Hematopoietic multipotent progenitor cell treated with erythropoietin and hydrocortisone succinate and interleukin-3 and kit ligand, for 15 days (in vitro differentiated cells): ENCODE data around the gene PELI2.
"Not testable (repeated sequence)": the region's sequence is repeated elsewhere in the genome, so short reads cannot be mapped to it uniquely, and the experiment has no call there.

Source experiments
- DNase-seq: peaks from one replicate; pipeline ENCODE4 v3.0.0-alpha.2; 2015; ENCODE audit warnings: low spot score

The PELI2 gene

DNA sequence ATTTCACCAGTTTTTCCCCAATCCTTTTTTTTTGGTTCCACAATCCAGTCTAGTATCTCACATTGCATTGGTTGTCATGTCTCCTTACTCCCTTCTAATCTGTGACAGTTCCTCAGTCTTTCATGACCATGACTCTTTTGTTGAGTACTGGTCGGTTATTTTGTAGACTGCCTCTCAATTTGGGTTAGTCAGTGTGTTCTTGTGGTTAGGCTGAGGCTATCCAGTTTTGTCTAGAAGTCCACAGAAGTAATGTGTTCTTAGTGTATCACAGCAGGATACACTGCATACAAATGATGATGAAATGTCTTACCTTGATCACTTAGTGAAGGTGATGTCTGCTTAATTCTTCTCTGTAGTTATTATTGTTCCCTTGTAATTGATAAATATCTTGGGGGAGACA is 24.8 kb downstream of the PELI2 start:
- DNase-seq, result no peak

DNA sequence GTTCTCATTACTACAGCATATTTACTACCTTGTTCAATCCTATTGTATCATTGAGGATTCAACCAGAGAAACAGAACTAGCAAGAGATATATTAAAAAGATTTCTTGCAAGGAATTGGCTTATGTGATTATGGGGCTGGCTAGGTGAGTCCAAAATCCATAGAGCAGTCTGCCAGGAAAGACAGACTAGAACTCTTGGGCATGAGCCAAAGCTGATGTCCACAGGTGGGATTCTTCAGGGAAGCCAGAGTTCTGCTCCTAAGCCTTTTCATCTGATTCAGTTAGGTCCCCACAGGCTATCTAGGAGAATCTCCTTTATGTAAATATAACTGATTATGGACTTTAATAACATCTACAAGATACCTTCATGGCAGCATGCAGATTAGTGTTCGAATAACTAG is 26.0 kb downstream of the PELI2 start:
- no peak for DNase-seq

DNA sequence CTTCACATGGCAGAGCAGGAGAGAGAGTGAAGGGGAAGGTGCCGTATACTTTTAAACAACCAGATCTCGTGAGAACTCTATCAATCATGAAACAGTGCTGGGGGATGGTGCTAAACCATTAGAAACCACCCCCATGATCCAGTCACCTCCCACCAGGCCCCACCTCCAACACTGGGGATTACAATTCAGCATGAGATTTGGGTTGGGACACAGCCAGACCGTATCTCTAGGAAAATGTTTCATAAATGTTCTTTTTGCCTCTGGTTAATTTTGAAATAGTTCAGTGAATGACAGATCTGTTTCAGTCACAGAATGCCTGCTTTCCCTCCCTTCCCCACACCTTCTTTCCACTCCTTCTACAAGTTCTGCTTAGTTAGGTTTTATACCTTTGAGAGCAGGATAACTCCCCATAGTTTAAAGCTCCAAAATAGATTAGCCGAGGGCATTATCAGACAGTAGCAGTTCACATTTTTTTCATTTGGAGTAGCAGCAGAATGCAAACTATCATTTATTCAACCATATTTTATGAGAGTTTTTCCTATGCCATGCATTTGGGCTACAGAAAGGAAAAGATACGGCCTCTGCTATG is 27.1 kb downstream of the PELI2 start:
- DNase-seq, result no peak

DNA sequence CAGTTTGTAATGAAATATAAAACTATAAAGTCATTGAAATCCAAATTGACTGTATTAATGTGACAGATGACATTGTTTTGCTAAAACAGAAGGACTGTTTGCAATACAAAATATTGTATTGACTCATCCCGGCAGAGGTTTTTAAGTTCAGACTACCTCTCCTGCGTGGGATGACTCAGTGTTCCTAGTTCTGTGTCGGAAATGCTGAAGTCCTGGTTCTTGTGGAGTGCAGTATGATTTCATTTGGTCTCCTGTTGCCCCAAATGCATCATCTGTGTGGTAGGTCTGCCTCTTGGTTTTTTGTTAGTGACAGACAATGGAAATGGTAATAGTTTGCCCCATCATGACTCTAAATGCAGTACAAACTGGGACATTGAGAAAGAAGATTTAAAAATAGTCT is 27.8 kb downstream of the PELI2 start:
- no peak for DNase-seq

DNA sequence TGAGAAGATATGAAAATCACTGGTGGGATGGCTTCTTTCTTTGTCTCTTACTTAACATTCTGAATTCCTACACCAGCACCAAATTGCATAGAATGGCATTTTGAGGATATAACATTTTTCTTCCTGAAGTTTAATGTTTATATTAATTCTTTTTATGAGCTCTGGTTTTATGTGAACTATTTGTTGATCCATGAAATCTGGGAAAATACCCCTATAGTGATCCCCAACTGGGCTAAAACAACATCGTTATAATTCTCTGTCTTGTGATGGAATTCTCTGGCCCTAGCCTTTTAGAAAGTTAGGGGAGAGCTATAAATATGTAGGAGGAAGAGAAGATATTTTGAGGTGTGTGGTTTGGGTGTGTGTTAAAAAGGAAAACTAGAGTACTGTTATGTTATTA is 29.2 kb downstream of the PELI2 start:
- DNase-seq, result no peak

DNA sequence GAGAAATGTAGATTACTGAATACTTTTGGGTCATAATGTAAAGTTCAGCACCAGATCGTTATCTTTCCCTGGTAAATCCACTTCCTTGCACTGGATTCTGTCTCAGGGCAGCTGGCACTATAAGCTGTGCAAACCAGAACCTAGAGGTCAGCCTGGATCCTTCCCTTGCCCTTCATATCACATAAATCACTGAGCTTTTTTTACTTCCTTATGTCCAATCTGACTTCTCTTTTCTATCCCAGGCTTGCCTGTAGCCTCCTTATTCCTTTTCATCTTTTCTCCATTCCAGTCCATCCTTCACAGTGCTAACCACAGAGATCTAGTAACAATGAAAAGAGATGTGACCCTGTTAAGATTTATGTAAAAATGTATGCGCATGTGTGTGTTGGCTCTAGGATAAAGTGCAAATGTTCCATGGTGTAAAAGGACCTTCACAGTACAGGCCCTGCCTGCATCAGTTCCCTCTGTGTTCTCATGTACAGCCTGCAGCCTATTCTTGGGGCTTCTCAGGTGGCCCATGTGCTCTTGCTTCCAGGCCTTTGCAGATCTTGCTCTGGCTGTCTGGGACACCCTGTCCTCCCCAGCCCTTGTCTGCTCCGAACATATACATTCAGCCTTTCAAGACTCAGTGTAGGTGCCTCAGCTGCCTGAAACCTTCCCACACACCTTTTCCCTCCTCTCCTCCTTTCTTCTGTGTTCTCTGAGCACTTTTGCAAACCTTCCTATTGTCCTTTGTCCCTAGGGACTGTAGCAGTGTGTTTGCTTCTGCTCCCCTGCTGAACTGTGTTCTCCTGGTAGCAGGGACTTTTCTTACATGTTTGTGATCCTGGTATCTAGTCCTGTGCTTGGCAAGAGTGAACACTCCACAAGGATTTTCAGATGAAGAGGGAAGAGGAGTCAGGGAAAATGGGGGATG is 30.0 kb downstream of the PELI2 start:
- DNase-seq, result no peak

DNA sequence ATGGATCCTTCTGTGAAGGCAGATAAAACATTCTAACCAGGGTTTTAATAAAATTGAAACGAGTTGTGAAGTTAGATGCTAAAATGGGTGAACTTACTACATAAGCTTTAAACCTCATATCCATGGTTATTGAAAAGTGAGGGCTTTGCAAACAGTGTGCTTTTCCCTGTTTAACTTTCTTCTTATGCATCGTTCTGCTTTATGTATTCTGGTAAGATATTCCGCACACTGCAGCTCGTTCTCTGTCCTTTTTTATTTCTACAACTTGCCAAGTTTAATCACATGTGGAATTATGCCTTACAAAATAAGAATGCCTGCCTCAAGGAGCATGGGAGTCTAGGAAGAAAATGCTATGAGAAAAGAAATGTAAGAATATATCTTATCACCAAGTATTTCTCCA is 30.9 kb downstream of the PELI2 start:
- DNase-seq, result no peak

DNA sequence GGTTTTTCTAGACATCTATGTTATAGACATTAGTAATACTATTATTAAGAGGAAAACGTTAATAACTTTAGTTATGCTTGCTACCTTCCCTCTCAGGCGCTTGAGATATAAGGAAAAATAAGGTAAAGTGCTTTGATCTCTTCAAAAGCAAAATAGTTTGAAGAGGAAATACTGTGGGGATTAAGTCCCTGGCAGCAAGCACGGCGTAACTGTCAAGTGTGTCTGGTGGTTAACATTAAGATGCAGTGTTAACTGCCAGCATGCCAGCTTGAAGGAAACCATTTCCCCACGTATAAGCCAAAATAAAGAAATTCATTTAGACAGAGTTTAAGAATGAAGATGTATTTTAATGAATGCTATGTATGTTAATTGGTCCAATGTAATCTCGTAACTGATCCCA is 31.8 kb downstream of the PELI2 start:
- no peak for DNase-seq

DNA sequence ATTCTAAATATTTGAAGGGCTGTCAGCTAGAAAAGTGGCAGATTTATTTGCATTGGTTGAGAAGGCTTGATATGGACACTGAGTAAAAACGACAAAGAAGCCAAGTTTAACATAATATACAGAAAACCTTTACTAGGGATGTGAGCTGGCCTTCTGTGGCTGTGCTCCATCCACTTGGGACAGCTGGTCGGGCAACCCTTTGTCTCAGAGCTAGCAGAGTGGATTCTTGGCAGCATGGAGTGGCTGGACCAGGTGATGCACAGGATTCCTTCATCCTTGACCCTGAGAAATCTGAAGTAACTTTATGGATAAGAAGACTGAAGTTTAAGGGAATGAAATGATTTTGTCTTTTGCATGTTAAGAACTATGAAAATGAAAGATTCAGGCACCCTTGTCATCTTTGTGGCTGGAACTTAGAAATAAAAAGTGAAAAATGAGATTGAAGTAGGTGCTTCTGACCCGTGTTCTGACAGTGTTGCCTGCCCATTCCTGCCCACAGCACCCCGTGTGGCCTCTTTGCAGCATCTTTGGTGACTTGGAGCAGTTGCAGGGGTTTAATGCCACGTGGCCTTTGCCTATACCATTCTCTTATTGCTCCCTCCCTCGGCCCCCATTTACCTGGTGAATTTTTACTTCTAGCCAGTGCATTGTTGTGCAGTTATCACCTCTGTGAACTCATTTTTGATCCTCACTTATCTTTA is 32.6 kb downstream of the PELI2 start:
- DNase-seq, result no peak

DNA sequence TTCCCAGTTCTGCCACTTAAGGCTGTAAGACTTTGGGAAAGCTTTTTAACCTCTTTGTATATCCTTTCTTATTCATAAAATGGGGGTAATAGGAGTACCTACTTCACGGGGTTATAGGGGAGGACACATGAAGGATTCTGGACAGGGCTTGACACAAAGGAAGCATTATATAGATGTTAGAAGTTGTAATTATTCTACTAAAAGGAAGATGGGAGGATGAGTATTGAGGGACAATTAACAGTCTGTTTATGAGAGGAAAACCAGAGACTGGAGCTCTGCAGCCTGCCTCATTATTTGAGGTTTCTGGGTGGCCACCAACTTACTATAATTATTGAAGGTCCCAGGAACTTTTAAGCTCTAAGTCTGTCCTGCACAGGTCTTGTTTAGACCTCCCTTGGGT is 34.0 kb downstream of the PELI2 start:
- DNase-seq, result no peak

DNA sequence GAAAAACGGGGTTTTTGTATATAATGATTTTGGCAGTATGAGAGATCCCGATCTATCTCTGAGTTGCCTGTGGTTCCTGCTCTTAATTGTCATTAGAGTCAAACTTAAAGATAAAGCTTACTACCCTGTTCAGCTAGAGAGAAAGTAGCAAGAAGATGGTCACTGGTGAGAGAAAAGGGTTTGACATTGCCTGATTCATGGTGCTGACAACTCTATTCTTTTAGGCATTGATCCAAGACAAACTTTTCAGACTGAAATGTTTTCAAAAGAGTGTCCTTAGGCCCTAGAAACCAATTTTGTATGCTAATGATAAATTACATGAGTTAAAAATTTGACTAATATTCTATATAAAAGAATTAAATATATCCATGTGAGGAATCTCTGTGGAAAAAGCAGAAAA is 35.1 kb downstream of the PELI2 start:
- DNase-seq, result no peak

DNA sequence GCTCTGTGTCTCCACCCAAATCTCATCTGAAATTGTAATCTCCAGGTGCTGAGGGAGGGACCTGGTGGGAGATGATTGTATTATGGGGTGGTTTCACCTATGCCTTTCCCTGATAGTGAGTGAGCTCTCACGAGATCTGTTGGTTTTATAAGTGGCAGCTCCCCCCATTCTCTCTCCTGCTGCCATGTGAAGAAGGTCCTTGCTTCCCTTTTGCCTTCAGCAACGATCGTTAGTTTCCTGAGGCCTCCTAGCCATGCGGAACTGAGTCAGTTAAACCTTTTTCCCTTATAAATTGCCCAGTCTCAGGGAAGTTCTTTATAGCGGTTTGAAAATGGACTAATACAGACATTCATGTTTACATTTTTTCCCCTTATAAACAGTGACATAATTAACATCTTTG is 36.1 kb downstream of the PELI2 start:
- no peak for DNase-seq

DNA sequence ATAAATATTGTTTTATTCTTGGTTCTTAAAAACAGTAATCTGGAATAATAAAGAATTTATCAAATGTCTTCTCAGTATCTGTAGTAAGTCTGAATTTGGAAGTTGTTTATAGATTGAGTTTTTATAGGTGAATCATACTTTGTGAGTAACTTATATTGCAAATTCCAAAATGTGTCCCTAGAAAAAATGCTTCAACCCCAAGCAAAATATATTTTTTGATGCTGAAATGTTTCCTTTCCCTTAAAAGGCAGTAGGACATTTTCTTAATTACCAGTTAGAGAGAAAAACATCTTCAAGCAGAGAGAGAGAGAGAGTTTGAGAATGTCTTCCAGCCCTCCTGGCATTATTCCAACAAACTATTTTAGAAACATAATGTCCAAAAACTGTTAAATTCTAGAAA is 37.9 kb downstream of the PELI2 start:
- DNase-seq, result no peak

DNA sequence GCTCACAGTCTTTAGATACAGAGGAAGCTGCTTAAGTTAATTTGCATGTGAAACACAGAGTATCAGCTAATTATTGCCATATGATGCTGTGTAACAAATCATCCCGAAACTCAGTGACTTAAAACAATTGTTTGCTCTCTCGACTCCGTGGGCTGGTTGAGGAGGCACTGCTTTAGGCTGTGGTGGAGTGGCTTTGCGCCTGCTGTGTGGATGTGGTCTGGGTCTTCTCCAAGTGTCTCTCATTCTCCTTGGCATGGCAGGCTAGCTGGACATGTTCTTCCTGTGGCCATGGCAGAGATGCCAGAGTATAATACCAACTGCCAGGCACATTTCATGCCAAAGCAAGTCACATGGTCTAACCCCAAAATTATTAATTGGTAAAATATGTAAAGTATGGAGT is 40.9 kb downstream of the PELI2 start:
- no peak for DNase-seq

DNA sequence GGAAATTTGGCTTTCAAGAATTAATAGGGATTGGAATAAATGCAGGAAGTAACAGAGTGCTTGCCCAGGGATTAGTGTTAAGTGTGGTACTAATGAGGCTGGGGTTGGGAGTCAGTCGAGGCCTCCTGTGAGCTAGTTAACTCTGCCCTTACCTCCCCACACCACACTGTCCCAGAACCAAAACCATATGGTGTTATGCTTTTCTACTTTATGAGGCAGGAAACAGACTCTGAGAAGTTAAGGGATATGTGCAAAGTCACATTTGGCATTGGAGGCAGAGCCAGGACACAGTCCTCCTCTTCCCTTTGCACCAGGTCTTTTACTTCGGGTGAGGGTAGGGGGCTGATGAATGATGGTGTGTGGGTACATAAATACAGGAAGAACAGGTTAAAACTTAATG is 41.9 kb downstream of the PELI2 start:
- DNase-seq, result no peak

DNA sequence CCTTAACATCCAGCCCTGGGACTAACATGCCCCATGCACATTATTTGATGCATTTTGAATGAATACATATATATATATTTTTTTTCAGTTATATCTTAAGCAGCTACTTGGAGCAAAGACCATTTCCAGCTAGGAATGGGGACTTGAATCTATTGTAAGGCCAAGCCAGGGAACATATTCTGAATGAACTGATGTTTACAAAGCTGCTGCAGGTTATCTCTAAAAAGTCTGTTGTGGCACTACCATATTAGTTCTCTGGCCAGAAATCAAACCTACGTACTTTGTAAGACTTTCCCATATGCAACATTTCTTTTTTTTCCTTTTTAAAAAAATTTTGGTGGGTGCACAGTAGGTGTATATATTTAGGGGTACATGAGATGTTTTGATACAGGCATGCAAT is 43.4 kb downstream of the PELI2 start:
- no peak for DNase-seq

DNA sequence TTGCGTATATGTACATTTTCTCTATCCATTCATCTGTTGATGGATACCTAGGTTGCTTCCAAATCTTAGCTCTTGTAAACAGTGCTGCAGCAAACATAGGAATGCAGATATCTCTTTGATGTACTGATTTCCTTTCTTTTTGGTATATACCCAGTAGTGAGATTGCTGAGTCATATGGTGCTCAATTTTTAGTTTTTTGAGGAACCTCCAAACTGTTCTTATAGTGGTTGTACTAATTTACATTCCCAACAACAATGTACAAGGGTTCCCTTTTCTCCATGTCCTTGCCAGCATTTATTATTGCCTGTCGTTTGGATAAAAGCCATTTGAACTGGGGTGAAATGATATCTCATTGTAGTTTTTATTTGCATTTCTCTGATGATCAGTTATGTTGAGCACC is 44.3 kb downstream of the PELI2 start:
- DNase-seq, result no peak

DNA sequence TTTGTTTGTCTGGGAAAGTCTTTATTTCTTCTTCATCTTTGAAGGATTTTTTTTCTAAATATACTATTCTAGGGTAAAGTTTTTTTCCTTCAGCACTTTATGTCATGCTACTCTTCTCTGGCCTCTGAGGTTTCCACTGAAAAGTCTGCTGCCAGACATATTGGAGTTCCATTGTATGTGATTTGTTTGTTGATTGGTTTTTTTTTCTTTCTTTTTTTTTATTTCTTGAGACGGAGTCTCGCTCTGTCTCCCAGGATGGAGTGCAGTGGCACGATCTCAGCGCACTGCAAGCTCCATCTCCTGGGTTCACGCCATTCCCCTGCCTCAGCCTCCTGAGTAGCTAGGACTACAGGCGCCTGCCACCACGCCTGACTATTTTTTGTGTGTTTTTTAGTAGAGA is 48.4 kb downstream of the PELI2 start:
- not testable (repeated sequence) for DNase-seq

DNA sequence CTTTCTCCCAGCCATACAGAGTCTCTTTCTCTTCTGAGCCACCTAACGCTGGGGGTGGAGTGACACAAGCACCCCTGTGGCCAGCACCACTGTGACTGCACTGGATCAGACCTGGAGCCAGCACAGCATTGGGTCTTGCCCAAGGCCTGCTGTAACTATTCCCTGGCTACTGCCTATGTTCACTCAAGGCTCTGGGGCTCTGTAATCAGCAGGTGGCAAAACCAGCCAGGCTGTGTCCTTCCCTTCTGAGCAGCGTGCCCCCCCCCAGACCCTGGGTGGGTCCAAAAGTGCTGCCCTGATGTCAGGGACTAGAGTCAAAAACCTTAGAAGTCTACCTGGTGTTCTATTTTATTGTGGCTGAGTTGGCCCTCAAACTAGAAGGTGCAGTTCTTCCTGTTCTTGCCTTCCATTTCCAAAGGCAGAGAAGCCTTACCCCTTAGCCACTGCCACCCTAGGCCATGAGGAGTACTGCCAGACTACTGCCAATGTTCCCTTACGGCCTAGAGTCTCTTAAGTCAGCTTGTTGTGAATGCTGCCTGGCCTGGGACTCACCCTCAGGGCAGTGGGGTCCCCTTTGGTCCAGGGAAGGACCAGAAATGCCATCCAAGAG is 49.9 kb downstream of the PELI2 start:
- no peak for DNase-seq

DNA sequence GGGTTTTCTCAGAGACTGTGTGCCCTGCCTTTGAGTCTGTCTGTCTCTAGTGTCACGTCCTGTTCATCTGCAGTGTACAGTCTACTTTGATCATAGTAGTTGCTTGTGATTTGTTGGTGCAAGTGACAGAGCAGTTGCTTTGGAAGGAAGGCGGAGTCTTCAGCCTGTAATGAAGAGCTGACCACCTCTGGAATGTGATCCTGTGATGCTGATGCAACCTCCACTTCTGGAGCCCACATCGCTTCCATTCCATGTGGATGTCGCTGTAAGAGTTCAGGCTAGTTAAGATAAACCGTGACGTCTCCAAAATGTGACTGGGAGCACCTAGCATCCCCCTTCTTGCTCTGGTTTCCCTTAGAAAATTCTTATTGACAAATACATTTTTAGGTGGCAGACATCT is 51.8 kb downstream of the PELI2 start:
- no peak for DNase-seq

DNA sequence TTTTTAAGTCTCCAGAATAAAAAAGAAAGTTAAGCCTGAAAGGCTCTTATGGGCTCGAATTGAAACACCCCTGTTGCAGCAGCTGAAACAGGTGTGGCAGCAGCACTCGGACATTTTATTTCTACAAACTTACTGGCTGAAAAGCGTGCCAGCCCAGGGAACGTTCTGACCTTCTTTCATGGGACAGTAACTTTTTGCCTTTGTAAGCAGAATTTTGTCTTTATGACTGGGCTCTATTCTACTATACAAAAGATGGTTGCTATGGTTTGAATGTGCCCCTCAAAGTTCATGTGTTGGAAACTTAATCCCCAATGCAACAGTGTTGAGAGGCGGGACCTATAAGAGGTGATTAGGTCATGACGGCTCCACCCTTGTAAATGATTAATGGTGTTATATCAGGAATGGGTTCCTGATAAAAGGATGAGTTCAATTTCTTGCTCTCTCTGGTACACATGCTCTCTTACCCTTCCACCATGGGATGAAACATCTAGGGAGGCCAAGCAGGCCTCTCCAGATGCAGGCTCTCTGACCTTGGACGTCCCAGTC is 52.7 kb downstream of the PELI2 start:
- DNase-seq, result no peak

DNA sequence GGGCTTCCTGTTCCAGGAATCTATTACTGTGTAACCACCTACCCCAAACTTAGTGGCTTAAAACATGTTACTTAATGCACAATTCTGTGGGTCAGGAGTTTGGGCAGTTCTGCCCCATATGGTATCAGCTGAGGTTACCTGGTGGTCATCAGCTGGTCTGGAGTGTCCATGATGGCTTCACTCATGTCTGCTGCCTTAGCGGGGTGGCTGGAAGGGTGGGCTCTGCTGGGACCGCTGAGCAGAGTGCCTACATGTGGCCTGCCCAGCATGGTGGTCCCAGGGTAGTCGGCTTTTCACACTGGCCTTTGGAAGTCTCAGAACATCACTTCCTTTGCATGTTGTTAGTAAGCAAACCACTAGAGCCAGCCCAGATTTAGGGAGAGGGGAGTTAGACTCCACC is 53.9 kb downstream of the PELI2 start:
- no peak for DNase-seq

DNA sequence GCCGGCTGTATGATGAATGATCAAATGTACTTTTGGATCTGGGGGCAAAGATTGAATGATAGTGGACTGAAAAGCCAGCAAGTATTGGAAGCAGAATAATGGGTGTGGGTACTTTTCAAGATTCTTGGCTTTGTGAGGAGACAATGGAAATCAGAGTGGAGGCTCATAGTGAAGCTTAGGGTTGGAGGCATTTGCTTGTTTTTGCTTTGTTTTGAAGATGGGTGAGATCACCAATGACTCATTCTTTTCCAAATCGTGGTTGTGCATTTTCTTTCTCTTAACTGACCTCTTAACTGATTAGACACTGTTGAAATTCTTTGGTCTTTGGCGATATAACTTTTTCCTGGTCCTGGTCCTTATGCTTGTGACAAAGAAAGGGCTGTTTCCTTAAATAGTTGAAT is 54.4 kb downstream of the PELI2 start:
- no peak for DNase-seq
